DMS 273 treated with DMSO at 0.1 percent for 48 hours (cell line): ENCODE measurements around the gene IGFALS.

Experiments used
- DNase-seq: peaks from one replicate; lab custom pipeline; 2025; lab: John Stamatoyannopoulos, UW

IGFALS gene

GRCh38 chr16:1764971-1765370, 28.5 kb downstream of the IGFALS start:
- DNase-seq, result no peak

- DNase-seq, result no peak
Observed at GRCh38 chr16:1763521-1764511, 29.7 kb downstream of the IGFALS start.

- DNase-seq, result no peak
Observed at GRCh38 chr16:1762879-1763520, 30.5 kb downstream of the IGFALS start.

- DNase-seq, result no peak
Observed at GRCh38 chr16:1762196-1762878, 31.2 kb downstream of the IGFALS start.

- DNase-seq, result no peak
Observed at GRCh38 chr16:1761751-1762150, 31.8 kb downstream of the IGFALS start.

GRCh38 chr16:1760911-1761310, 32.6 kb downstream of the IGFALS start:
- DNase-seq, result no peak

- DNase-seq, result no peak
Observed at GRCh38 chr16:1759511-1759910, 34.0 kb downstream of the IGFALS start.

- no peak for DNase-seq
Observed at GRCh38 chr16:1758923-1759322, 34.6 kb downstream of the IGFALS start.

- no peak for DNase-seq
Observed at GRCh38 chr16:1757714-1758461, 35.6 kb downstream of the IGFALS start.

- no peak for DNase-seq
Observed at GRCh38 chr16:1754204-1754603, 39.3 kb downstream of the IGFALS start.

- DNase-seq, result no peak
Observed at GRCh38 chr16:1752853-1753252, 40.7 kb downstream of the IGFALS start.

GRCh38 chr16:1751946-1752345, 41.6 kb downstream of the IGFALS start:
- DNase-seq, result no peak

- DNase-seq, result no peak
Observed at GRCh38 chr16:1749152-1750117, 44.1 kb downstream of the IGFALS start.

- DNase-seq, result no peak
Observed at GRCh38 chr16:1747934-1748333, 45.6 kb downstream of the IGFALS start.

- DNase-seq, result no peak
Observed at GRCh38 chr16:1746693-1747195, 46.8 kb downstream of the IGFALS start.

GRCh38 chr16:1745900-1746692, 47.4 kb downstream of the IGFALS start:
- no peak for DNase-seq

GRCh38 chr16:1745181-1745899, 48.2 kb downstream of the IGFALS start:
- DNase-seq, result no peak

GRCh38 chr16:1744338-1744840, 49.1 kb downstream of the IGFALS start:
- DNase-seq, result no peak
